ENCODE measurements around the gene SPACA7.

- TF ChIP-seq CTCF (IDR thresholded peaks at IDR 0.05; ENCODE audit: insufficient read depth, low read length): no peak
- TF ChIP-seq REST (IDR thresholded peaks at IDR 0.05; ENCODE audit: insufficient replicate concordance, low read depth): no peak
These were observed 74.2 kb downstream of the SPACA7 start for GRCh38 chr13:112450118-112450903.

Measured in HL-60 (cell line).